GM03348 (cell line): Measurements from ENCODE around the gene NFE2L3.
"Not testable (repeated sequence)": the region's sequence is repeated elsewhere in the genome, so short reads cannot be mapped to it uniquely, and the experiment has no call there.

ENCODE experiments used
- DNase-seq: peaks from one replicate; pipeline ENCODE4 v3.0.0; 2012; ENCODE audit warnings: low spot score

NFE2L3 gene, protein sequence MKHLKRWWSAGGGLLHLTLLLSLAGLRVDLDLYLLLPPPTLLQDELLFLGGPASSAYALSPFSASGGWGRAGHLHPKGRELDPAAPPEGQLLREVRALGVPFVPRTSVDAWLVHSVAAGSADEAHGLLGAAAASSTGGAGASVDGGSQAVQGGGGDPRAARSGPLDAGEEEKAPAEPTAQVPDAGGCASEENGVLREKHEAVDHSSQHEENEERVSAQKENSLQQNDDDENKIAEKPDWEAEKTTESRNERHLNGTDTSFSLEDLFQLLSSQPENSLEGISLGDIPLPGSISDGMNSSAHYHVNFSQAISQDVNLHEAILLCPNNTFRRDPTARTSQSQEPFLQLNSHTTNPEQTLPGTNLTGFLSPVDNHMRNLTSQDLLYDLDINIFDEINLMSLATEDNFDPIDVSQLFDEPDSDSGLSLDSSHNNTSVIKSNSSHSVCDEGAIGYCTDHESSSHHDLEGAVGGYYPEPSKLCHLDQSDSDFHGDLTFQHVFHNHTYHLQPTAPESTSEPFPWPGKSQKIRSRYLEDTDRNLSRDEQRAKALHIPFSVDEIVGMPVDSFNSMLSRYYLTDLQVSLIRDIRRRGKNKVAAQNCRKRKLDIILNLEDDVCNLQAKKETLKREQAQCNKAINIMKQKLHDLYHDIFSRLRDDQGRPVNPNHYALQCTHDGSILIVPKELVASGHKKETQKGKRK

DNA sequence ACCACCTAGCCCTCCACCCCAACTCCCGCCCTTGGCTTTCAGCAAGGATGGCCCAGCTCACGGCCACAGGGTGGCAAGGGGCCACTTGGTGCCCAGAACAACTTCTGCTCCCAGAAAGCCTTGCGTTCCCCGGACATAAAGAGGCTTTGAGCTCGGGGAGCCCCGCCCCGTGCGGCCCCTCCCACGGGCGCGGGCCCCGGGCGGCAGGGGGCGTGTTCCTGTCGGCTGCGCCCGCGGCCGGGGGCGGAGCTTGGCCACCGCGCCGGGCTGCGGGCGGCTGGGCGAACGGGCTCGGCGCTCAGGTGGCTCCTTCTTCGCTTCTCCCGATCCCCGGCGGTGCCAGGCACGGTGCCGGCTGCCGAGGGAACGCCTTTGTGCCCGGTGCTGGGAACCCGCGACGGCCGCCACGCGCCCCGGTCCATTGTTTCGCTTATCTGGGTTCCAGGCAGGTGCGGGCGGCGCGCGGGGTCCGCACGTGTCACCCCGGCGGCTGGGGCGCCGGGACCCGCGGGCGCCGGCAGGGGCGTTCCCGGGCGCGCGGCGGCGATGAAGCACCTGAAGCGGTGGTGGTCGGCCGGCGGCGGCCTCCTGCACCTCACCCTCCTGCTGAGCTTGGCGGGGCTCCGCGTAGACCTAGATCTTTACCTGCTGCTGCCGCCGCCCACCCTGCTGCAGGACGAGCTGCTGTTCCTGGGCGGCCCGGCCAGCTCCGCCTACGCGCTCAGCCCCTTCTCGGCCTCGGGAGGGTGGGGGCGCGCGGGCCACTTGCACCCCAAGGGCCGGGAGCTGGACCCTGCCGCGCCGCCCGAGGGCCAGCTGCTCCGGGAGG lies at the start of gene NFE2L3:
TSS of gene NFE2L3 (plus strand) at position 246 of the 829 bp plus-strand sequence. CDS start at position 547, 301 bp downstream.
- DNase-seq: peak; percentile 93

DNA sequence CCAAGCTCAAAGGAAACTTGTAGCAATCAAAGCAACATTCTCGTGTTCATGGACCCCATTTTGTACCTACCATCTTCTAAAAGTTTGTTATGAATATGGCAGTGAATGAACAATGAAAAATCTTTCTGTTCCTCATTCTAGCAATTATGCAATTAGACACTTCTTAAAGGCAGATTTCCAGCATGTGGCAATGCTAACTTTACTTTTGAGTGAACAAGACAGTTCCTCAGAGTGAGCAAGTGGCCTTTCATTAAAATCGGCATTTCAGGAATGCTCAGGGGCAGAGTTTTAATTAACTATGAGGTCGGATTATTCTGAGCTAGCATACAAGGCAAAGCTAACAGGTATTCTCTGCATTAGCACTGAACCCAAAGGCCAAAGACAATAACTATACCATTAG lies 48.4 kb upstream of the NFE2L3 start:
- DNase-seq: no peak

DNA sequence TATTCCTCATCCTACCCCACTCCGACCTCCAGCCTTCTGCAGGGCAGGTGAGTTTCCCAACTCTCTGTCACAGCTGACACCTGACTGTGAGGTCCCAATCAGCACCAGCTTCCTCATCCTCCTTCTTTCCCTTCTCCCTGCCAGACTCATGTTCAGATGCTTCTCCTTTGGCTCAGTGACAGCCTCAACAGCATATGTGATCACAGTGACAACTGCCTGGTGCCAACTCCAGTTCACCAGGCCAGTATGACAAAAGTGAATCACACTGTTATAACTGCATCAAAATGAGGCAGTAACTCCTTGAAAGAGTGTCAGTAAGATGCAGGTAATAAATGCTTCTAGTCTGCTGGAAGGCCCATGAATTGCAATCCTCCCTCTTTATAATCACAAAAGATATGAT lies 46.8 kb upstream of the NFE2L3 start:
- no peak for DNase-seq

DNA sequence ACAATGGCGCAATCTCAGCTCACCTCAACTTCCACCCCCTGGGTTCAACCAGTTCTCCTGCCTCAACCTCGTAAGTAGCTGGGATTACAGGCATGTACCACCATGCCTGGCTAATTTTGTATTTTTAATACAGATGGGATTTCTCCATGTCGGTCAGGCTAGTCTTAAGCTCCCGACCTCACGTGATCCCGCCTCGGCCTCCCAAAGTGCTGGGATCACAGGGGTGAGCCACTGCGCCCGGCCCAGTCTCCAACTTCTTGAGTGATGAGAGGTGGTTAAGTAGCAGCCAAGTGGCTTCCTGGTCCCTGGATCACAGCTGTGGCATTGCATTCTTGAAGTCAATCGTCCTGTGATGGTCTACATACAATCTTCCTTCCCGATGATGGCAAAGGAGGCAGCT lies 46.1 kb upstream of the NFE2L3 start:
- DNase-seq: no peak

DNA sequence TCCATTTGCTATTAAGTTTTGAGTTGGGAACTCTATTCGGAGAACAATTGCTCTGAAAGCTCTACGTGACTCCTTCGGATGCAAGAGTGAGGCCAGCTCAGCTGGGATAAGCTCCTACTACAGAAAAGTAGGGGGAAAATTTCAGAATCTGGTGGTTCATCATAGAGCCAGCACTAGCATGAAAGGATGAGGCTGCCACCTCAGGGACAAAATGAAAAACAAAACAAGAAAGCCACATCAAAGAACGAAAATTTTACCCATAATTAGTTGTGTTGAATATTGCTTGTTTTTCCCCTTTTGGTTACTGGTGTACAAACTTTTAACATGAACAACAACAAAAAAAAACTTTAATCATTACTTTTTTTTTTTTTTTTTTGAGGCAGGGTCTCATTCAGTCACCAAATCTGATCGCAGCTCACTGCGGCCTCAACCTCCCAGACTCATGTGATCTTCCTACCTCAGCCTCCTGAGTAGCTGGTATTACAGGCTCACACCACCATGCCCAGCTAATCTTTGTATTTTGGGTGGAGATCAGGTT lies 39.7 kb upstream of the NFE2L3 start:
- peak; percentile 0 for DNase-seq

DNA sequence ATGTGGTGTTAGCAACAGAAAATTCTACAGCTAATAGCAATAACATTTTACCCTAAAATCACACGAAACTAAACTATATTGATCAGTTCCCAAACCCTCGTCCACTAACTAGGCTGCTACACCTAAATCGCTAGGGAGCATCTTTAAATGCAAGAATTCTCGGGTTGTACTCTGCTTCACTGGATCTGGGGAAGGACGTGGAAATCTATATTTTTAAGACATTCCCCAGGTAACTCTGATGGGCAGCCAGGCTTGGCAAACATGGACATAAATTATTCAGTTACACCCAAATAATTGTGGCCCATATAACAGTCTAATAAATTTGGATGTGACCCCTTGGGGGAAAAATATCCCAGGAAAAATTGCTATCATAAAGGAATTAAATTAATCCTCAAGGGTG lies 36.3 kb upstream of the NFE2L3 start:
- no peak for DNase-seq

DNA sequence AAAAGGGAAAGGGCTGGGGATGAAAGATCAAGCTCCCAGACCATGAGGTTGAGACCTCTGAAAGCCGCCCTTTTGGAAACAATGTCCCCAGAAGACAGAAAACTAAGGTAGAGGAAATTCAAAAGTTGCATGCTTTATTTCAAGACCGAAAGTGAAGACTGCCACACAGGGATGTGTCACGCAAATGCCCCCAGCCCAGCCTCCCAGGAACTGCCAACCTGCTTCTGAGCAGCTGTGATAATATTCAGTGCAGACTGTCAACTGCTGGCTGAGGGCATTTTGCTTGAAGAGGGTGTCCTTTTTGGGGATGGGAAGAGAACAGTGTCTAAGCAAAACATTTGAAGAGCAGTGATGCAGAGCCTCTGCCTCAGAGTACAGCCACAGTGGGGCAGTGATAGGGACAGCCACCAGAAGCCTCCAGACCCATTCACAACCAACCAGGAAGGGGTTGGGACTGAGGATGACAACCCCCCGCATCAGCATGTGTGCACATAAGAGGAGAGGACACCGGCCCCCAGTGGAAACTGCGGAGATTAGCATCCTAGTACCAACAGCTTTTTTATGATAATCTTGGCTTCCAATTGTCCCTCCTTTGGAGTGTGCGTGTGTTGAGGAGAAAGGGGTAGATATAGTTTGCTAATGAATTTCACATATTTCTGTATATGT lies 34.7 kb upstream of the NFE2L3 start:
- DNase-seq: peak; percentile 4

DNA sequence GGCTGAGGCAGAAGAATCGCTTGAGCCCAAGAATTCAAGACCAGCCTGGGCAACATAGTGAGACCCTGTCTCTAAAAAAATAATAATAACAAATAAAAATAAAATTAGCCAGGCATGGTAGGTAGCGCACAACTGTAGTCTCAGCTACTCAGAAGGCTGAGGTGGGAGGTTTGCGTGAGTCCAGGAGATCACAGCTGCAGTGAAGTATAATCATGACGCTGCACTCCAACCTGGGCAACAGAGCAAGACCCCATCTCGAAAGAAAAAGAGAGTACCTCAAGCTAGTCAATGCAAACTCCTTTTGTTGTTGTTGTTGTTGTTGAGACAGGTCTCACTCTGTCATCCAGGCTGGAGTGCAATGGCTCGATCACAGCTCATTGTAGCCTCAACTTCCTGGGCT lies 34.0 kb upstream of the NFE2L3 start:
- no peak for DNase-seq

DNA sequence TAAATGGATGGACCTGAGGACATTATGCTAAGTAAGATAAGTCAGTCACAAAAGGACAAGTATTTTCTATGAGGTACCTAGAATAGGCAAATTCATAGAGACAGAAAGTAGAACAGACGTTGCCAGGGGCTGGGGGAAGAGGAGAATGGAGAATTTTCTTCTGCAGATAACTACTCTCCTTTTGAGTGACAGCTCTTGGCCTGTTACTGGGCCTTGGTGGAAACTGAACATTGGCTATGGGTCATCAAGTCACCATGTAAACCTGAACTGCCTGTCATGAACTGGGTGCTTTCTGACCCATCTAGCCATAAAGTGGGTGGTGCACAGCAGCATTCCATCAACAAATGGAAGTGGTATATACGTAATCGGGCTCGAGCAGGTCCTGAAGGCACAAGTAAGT lies 29.3 kb upstream of the NFE2L3 start:
- no peak for DNase-seq

DNA sequence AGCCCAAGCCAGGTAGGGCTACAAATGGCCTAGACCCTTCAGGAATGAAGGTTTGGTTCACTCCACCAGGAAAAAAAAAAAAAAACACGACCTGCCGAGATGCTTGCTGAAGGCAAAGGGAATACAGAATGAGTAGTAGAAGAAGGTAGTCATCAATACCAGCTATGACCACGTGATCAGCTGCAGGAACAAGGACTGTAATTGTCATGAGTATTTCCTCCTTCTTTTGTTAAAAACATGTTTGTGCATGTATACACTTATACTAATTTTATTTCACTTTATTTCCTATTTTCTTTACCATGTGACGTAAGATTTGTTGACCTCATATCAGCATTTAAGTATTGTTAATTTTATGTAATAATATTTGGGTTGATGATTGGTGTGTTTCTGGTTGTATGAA lies 27.2 kb upstream of the NFE2L3 start:
- DNase-seq: not testable (repeated sequence)

DNA sequence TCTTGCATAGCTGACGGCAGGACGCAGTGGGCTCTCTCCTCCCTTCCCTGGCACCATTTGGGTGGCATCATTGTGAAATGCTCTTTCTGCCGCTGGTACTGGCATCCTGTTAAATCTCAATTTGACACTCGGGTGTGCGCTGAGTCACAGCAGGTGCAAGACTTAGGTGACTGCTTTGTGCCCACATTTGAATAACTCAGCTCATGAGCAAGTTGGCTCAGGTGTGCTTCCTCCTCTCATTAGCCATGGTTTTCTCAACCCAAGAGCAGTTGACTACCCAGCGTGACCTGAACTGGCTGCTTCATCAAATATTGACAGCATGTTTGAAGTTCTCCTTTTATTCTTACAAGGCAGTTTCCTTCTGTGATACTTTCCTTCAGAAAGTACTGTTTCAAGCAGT lies 24.6 kb upstream of the NFE2L3 start:
- DNase-seq: no peak

DNA sequence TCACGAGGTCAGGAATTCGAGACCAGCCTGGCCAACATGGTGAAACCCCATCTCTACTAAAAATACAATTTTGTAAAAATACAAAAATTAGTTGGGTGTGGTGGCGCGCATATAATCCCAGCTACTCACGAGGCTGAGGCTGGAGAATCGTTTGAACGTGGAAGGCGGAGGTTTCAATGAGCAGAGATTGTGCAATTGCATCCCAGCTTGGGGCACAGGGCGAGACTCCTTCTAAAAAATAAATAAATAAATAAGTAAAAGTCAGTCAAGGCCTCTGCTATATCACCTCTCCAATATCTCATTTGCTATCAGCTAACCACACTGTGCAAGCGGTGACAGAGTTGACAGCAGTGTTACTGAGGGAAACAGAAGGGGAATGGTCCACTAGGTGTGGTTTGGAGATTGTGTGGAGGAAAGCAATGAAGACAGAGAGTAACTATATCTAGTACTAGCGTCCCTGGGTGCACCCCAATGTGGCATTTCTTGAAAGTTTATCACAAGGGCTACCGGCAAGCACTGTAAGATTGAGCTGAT lies 20.9 kb upstream of the NFE2L3 start:
- no peak for DNase-seq

DNA sequence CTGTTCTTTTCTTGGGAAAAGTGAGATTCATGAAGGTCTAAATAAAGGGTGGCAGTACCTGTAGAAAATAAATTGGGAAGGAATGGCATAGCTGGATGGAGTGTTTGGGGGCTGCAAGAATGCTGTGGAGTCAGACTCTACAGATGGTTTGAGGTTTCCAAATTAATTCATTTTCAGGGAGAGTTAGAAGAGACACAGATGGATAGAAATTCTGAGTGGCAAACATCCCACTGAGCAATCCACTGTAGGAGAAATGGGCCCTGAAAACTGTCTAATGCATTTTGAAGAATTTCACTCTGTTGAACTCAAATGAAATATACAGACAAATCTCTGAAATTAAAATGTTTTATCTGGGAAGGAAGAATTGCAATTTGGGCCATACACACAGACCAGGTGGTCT lies 16.9 kb upstream of the NFE2L3 start:
- DNase-seq: no peak

DNA sequence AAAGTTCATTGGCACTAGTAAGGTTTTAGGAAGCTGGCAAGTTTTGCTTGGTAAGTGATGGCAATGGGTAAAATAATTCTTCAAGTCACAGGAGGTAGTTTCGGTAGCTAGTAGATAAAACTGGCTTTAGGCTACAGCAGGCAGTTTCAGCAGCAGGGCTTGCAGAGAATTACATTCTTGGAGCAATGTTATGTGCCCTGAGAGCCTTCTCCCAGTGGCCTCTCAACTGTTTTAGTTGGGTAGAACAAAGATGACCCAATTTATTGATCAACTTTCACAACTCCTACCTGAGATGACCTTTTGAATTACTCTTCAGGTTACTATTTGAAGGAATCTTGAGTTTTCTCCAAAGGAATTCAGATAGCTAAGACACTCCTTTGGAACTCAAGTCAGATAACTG lies 16.4 kb upstream of the NFE2L3 start:
- DNase-seq: no peak

DNA sequence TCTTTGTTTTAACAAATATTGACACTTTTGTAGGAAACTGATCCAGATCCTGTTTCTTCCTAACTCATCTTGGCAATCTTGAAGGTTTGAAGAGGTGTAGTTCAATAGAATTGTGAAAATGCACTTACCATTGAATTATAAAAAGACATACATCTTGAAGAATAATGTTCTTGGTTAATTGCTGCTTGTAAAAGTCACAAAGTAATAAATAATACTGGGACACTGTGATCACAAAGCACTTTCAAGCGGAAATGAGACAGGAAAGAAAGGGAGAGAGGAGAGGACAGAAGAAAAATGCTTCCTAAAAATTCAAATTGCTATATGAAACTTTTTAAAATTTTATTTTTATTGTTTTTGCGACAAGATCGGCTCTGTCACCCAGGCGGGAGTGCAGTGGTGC lies 15.2 kb upstream of the NFE2L3 start:
- no peak for DNase-seq

DNA sequence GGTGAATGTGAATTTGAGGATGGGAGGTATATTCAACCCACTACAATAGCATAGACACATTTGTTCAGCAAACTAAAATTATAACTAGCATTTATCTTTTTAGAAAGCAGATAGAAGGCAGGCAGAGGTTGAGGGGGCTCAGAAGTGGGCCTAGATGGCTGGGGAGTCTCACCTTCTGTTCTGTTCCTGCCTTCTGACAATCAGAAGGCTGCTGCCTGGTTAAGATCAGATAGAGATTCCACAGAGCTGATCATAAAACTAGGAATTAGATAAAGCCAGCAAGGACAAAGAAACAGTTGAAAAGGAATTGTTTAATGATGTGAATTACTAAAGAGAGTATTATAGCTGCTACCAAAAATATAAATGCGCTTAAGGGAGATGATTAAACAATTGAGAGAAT lies 11.6 kb upstream of the NFE2L3 start:
- DNase-seq: no peak

DNA sequence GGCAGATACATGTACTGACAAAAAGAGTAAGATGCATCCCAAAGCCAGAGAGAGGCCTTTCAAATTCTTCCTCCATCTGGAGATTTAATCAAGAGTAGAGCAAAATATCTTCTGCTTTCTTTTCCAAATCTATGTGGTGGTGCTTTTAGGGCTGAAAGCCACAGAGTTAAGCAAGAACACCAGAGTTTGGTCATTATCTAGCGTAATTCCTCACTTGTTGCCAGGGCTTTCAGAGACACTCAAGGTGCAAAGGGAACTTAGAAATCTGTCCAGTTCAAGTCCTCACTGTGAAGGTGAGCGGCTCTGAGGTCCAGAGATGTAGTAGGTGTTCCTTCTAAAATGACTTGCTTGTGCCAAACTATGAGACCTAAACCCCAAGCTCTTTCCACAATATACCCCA lies 10.9 kb upstream of the NFE2L3 start:
- no peak for DNase-seq

DNA sequence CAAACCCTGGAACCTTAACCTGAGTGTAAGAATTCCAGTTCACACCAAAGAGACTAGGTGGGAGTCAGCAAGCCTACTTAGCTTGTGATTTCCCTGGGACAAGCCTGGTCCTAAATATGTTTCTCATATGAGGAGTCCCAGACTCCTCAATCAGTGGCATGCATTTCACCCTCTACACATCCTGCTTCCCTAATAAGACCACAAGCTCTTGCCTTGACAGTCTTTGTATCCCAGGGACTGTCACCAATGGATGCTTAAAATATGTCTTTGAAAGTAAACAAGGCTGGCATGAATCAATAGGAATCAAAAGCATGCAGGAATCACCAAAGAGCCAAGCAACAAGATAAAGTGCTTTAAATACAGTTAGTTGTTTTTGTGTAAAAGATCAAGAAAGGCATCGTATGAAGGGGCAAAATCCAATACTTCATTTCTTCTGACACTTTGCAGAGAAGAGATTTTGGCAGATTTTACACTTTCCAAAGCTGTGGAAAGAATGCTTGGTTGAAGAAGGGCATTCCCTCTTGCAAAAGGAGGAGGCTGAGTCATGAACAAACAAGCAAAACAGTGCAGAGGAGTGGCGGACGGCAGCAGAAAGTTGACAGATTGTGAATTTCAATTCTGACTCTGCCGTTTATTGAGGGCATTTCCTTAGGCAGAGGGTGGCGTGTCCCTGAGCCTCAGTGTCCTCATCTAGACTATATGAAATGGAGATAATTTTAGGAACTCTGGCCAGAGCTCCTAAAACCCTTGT lies 8.5 kb upstream of the NFE2L3 start:
- DNase-seq: peak; percentile 56

DNA sequence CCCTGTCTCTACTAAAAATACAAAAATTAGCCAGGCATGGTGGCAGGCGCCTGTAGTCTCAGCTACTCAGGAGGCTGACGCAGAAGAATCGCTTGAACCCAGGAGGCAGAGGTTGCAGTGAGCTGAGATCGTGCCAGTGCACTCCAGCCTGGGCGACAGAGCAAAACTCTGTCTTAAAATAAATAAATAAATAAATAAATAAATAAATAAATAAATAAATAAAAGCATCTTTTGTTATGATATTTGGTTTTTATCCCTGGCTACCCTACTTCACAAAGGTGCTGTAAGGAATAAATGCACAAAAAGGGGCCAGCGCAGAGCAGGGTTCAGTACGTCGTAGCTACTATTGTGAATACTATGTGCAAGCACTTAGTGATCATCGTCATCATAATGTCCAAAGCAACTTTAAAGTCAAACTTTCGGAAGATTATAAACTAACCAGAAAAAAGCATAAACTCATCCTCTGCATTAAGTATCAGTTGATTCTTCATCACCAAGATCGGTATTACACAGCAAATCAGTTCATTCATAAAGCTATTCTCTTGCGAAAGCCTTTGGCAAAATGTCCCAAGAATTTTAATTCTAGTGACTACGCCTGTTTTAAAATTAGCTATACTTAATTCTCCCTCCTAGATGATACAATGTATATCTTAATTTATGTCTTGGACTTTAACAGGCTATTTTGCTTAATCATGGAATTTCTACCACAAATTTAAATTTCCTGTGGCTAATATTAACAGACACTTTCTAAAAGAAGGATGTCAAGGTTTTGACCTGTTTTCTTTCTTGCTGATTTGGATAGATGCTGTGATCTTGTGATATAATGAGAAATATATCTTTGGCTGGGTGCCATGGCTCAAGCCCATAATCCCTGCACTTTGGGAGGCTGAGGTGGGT lies 7.6 kb upstream of the NFE2L3 start:
- no peak for DNase-seq

DNA sequence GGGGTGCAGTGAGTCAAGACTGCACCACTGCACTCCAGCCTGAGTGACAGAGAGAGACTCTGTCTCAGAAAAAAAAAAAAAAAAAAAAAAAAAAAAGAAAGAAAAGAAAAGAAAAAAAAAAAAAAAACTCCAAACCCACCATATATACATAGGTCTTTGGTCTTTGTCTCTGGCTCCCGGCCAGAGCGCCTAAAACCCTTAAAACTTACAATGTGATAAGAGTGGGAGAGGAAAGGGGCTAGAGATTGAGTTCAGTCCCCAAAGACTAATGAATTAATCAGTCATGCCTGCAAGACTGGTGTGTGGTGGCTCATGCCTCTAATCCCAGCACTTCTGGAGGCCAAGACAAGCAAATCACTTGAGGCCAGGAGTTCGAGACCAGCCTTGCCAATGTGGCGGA lies 6.8 kb upstream of the NFE2L3 start:
- no peak for DNase-seq
